GM21367 (cell line): ENCODE measurements around the gene RCBTB1.

Experiments
- ATAC-seq: cut with Tn5 transposase; IDR thresholded peaks from one replicate; pipeline ENCODE4 v1.9.1; 2021; ENCODE audit not compliant: unreplicated experiment

RCBTB1 gene

DNA sequence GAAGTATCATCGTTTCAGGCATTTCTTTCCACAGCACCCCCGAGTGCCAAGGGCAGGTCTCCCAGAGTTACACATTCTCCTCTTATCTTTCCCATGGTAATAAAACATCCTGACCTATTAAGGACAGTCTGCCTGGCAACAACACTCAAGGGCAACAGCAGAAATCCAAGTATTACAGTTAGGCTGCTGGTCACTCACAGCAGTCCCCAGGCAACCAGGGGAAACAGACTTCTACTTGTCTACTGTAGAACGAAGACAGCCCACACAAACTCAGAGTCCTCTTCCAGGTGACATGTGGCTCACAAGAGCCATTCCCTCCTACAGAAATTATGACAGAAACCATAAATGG is 24.3 kb downstream of the RCBTB1 start:
- ATAC-seq = no peak

DNA sequence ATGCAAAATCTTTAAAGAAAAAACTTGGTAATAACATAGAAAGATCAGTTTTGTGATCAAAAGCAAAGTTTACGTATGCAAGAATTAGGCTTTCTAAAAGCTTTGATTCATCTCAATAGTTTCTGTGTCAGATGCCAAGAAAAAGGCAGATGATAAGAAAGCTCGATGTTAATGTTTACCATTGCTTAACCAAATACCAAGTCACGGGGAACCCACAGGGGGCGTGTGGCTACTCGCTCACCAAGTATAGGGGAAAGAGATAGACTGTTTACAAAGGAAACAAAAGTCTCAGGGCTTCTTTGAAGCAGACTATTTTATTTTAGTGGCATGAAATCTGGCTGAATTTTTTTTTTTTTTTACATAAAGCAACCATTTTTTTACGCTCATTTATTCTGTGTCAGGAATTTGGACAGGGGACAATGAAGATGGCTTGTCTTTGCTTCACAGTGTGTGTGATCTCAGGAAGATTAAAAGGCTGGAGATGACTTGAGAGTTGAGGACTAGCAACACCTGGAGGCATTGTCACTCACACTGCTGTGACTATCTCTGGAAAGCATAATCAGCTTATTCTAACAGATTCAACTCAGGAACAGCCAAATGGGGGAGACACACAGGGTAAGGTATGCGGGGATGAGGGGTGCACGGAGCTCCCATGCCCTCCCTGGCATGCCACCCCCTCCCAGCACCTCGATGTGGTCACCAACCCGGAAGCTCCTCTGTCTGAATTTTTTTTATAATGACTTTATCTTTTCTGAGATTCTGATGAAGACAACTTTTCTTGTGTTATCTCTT is 24.9 kb downstream of the RCBTB1 start:
- no peak for ATAC-seq

DNA sequence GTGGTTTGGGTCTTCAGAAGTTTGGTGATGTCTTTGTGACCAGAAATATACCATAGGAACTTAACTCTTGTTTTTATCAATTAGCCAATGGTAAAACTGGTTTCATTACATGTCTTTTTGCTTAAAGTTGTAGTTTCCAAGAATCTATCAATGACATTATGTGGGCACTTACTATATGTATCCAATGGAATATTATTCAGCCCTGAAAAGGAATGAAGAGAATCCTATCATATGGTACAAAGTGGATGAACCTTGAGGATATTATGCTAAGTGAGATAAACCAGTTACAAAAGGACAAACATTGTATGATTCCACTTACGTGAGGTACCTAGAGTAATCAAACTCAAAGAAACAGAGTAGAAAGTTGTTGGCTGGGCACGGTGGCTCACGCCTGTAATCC is 26.4 kb downstream of the RCBTB1 start:
- no peak for ATAC-seq

DNA sequence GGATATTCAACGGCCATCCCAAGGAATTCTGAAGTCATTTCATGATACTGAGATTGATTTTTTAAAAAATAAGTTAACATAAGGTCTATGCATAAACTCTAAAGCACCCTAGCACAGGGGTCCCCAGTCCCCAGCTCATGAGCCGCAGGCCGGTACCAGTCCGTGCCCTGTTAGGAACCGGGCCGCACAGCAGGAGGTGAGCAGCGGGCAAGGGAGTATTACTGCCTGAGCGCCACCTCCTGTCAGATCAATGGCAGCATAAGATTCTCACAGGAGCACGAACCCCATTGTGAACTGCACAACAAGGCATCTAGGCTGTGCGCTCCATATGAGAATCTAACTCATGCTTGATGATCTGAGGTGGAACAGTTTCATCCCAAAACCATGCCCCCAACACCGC is 31.0 kb downstream of the RCBTB1 start:
- no peak for ATAC-seq

DNA sequence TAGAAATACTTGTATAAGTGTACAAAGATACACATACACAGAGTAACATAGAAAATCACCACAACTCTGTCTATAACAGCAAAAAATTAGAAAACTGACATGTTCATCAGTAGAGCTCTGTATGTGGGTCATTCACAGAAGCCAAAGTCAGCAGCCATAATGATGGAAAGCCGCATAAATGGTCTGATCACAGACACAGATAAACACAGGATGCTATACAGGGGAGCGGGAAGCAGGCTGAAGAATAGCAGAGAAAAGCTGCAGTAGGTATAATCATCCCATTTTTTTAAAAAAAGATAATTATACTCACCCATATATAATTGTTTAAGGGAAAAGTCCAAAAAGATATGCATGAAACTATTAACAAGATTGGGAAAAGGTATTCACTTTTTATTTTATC is 31.5 kb downstream of the RCBTB1 start:
- no peak for ATAC-seq

DNA sequence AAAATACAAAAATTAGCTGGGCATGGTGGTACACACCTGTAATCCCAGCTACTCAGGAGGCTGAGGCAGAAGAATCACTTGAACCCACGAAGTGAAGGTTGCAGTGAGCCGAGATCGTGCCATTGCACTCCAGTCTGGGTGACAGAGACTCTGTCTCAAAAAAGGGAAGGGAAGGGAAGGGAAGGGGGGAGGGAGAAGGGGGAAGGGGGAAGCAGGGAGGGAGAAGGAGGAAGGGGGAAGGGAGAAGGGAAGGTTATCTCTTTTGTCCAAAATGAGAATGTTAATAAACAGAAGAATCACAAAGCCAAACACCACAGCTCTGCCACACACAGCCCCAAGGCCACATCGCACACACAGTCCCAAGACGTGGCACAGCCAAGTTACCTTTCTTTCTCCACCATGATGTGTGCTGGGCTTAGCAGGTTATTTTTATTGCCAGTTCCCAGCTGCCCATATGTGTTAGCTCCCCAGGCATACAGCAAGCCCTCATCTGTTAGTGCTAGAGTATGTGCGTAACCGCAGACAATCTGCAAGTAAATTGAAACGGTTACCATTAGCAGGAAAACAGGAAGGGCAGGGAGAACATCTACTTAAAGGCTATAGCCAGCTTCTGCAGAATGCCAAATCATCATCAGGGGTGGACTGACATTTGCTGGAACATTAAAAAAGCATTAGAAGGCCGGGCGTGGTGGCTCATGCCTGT is 34.3 kb downstream of the RCBTB1 start:
- no peak for ATAC-seq

DNA sequence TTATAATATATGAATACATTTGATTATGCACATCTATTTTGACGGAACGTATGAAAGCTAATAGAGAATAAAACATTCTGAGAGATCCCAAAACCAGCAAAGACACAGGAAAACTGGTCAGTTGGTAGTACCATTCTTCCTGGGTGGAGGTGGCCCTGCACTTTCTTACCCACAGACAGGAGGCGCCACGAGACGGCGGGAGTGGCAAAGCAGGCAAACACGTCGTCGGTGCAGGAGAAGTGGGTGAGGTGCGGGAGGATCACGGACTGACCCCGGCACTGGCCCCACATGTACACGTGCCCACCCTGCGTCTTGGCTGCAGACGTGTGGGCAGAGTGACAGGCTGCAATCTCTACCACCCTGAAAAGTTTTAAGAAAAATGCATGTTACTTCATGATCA is 36.1 kb downstream of the RCBTB1 start:
- ATAC-seq = no peak

DNA sequence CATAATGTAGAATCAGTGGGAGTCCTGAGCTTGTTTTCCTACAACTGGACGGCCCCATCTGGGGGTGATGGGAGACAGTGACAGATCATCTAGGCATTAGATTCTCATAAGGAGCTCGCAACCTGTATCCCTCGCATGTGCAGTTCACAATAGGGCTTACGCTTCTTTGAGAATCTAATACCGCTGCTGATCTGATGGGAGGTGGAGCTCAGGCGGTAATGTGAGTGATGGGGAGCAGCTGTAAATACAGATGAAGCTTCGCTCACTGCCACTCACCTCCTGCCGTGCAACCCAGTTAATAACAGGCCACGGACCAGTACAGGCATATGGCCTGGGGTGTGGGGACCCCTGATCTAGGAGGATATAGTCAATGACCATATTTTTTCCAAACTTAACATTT is 38.8 kb downstream of the RCBTB1 start:
- ATAC-seq = no peak

DNA sequence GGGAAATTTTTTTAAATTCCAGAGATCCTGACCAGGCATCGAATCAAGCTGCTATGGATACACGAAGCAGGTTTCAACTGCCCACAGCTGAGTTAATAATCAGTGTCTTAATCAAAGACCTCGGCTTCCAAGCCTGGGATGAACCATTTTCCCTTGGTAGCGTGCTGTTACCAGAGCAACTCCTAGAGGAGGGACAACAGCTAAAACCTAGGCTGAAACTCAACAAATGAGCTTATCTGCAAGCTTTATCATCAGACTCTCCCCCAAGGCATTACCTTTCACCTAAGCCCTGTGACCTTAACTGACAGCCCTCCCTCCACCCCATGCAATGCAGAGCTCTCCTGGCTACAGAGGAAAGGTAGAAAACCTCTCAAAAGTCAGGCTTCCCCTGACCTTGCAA is 39.7 kb downstream of the RCBTB1 start:
- ATAC-seq = no peak

DNA sequence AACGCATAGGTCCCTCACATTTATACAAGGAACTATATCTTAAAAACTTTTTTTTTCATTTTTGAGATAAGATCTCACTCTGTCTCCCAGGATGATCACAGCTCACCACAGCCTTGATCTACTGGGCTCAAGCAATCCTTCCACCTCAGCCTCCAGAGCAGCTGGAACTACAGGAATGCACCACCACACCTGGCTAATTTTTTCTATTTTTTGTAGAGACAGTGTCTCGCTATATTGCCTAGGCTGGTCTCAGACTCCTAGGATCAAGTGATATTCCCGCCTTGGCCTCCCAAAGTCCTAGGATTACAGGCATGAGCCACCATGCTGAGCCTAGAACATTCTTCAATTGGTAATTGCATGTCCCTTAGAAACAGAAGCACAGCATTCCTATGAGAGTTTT is 41.7 kb downstream of the RCBTB1 start:
- ATAC-seq = no peak

DNA sequence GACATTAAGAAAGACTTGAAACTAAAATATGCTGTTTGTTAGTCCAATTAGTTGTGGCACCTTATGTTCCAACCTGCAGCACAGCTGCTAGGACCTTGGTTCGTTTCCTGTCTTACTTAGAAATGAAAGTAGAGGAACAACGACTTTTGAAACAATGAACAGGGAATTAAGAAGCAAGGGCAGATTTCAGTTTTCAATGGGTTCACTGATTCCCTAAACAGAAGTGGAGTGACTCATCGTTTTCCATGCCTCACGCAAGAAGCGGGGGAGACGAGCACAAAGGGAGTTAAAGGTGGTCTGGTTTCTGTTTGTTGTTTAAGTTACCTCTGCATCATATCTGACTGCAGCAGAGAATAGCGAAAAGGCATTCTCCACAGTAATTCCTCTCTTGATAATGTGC is 44.8 kb downstream of the RCBTB1 start:
- ATAC-seq = no peak

DNA sequence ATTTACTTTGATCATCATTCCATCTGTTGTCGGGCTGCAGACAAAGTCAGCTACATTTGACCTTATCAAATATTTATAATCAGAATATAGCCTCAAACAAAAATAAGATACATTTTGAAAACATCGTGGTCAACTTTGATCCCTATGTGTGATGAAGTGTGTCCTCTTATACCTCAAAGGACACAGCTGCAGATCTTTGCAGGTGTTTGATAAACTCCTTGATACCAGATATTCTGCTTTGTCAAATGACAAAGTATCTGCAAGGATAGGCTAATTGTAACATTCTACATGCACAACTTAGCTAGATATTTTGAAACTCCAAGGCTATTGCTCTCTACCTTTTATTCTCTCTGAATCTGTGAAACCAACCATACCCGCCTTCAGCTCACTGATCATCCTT is 45.6 kb downstream of the RCBTB1 start:
- no peak for ATAC-seq

DNA sequence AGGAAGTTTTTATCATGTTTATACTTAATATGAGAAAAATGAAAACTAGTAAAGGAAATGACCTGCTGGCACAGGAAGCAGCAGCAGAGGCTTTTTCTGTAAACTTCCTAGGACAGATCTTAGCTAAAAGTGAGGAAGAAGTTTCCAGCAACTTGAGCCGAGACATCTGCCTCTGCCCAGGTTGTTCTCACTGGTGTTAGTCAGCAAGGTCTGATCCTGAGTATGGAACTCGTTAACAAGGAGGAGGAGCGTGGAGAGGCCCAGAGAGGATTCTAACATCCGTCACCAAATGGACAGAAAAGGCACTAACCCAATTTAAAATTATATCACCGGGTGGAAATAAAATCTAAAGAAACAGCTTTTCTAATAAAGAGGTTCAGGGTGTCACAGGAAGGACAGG is 46.0 kb downstream of the RCBTB1 start:
- ATAC-seq = no peak

DNA sequence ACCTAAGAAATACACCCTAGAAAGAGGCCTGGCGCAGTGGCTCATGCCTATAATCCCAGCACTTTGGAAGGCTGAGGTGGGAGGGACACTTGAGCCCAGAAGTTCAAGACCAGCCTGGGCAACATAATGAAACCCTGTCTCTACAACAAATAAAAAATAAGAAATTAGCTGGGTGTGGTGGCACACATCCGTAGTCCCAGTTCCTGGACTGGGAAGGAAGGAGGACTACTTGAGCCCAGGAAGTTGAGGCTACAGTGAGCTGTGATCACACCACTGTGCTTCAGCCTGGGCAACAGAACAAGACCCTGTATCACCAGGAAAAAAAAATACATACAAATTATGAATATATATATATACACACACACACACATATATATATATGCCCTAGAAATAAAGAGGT is 47.0 kb downstream of the RCBTB1 start:
- no peak for ATAC-seq

DNA sequence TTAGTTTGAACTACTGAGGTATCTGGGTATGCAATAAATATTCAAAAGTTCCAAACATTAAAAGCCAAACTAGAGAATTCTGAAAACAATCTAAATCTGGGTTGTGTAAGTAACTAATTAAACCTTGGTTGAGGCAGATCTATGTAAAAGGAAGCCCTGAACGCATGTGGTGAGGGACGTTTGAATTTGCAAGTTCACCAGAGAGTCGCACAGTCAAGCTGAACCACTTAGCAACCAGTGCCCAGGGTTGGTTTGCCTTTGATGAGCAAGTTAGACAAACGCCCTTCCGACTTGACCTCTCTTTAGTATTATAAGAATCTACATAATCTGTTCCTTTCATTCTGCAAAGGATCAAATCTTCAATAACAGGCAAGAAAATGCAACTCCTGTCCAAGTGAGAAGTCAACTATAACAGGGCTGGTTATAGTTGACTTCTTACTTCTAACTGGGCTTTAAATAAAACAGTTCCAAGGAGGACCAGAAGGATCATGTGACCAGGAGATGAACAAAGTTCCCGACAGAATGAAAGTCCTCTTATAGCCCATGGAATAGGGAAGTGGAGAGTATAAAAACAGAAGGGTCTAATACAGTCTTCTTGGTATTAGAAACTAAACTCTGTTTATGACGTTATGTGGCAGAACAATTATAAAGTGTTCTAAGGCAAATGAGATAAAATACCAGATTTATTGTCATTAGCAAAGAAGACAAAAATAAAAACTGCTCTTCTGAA is 49.0 kb downstream of the RCBTB1 start:
- no peak for ATAC-seq

DNA sequence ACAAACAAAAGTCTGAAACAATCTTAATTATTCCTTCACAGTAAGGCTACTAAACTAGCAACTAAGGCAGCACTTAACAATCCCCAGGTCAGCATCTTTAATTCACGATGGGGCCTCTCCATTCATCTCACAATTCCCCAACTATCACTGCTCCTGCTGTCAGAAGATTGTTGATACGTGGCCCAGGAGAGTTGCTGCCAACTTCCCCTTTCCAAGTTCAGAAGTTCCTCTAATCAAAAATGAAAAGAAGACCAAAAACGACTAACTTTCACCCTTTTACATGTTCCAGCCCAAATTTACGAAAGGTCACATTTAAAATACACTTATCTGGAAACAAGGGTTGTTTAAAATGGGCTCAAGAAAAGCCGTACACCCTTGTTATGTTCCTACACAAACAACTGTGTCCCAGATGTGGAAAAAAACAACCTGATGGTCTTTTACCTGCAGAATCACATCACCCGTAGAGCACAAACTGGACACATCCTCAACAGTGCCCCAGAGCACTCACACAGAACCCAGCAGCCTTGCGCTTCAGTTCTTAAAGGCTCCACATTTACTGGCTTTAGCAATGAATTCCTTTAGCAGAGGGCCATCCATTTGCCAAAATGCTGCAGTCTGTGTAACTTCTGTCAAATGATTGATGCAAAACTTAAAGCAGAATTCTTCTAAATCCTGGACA is 51.6 kb downstream of the RCBTB1 start:
- ATAC-seq = no peak

DNA sequence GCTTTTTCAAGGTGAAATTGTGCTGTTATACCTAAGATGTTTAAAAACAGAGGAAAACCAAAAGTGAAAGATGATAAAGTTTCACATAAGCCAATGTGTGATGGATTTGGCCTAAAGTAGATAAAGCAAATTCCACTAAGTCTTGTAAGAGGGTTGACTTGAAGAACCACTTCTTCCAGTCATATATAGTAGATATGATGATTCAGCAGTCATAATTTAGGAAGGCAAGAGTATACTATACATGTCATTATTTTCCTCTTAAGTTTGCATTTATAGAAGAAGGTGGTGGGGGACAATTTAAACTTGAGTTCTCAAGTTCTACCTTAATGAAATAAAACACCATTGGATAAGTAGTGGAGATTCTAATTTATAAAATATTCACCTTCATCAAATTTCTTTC is 52.3 kb downstream of the RCBTB1 start:
- ATAC-seq = no peak

DNA sequence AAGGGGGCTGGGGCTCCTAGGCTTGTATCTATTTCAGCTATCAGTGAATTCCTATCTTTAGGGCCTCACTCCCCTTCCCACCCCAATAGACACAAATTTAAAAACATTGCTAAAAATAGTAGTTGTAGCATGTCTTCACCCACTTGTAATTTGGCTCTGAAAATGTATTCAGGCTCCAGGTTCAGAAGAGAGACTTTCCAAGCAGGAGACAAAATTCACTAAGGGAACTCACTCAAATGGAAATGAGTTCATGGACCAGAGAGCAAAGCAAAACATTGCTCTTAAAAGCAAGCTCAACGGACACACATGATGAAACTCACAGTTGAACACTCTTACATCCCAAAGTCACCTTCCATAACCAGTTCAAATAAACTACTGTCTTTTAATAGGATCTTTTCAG is 52.8 kb downstream of the RCBTB1 start:
- no peak for ATAC-seq

DNA sequence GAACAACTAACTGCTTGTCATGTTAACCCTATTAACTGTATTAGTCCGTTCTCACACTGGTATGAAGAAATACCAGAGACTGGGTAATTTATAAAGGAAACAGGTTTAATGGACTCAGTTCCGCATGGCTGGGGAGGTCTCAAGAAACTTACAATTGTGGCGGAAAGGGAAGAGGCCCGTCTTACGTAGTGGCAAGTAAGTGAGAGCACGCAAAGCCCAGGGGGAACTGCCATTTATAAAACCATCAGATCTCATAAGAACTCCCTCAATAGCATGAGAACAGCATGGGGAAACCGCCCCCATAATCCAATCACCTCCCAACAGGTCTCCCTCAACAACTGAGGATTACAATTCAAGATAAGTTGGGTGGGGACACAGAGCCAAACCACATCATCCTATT is 54.9 kb downstream of the RCBTB1 start:
- ATAC-seq = peak; percentile 55

DNA sequence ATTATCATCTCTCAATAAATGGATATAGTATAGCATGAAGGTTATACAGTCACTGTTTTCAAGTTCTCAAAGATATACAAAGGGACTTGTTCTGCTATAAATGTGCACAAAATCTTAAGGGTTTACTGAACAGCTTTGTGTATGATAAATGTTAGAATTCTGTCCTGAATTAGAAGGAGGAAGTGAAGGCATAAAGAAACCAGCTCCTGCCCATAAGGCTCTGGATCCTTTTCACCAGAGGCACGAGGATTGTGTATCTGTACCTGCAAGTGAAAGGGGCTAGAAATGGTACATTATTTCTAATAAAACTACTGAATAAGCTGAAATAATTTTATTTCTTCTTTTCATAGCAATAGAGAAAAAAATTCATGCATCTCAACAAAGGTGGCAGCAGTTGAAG is 57.2 kb downstream of the RCBTB1 start:
- ATAC-seq = no peak

DNA sequence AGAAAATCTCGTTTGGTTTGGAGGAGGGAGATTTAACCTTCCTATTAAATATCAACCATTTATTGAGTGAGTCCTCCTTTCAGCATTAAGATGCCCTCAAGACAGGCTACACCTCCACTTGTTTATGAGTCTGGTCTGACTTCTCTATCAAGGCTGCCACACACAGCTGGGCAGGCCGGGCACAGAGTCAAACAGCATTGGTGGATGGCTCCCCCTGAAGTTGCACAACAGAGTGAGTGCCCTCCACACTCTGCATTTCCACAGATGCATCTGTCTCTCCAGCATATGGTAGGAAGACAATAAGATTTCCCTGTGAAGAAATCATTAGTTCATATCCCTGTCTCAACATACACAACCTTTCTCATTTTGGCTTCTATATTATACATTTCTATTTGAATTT is 58.2 kb downstream of the RCBTB1 start:
- no peak for ATAC-seq
